ENCODE data around the gene FAM169A.
"Not testable (repeated sequence)": the region's sequence is repeated elsewhere in the genome, so short reads cannot be mapped to it uniquely, and the experiment has no call there.

FAM169A gene

GRCh38 chr5:74870299-74871067, 4.3 kb upstream of the FAM169A start:
- no peak for DNase-seq (ENCODE audit: low read depth)

GRCh38 chr5:74869414-74869813, 3.2 kb upstream of the FAM169A start:
- not testable (repeated sequence) for DNase-seq (ENCODE audit: low read depth)

GRCh38 chr5:74866596-74867162, 492 bp upstream of the FAM169A start:
- DNase-seq (ENCODE audit: low read depth) = no peak

GRCh38 chr5:74865256-74865803, 857 bp downstream of the FAM169A start:
- DNase-seq (ENCODE audit: low read depth) = no peak

GRCh38 chr5:74864823-74865222, 1.4 kb downstream of the FAM169A start:
- DNase-seq (ENCODE audit: low read depth) = no peak

- DNase-seq (ENCODE audit: low read depth) = no peak
These were observed 2.5 kb downstream of the FAM169A start for GRCh38 chr5:74863726-74864125.

- no peak for DNase-seq (ENCODE audit: low read depth)
These were observed 4.0 kb downstream of the FAM169A start for GRCh38 chr5:74862221-74862620.

- DNase-seq (ENCODE audit: low read depth) = not testable (repeated sequence)
These were observed 9.2 kb downstream of the FAM169A start for GRCh38 chr5:74856975-74857374.

- DNase-seq (ENCODE audit: low read depth) = no peak
These were observed 12.9 kb downstream of the FAM169A start for GRCh38 chr5:74853256-74853655.

GRCh38 chr5:74851684-74852353, 14.4 kb downstream of the FAM169A start:
- DNase-seq (ENCODE audit: low read depth) = peak; percentile 34

GRCh38 chr5:74850789-74851425, 15.3 kb downstream of the FAM169A start:
- DNase-seq (ENCODE audit: low read depth) = no peak

- no peak for DNase-seq (ENCODE audit: low read depth)
These were observed 16.2 kb downstream of the FAM169A start for GRCh38 chr5:74850030-74850429.

GRCh38 chr5:74848553-74849025, 17.6 kb downstream of the FAM169A start:
- DNase-seq (ENCODE audit: low read depth) = no peak

- DNase-seq (ENCODE audit: low read depth) = no peak
These were observed 27.0 kb downstream of the FAM169A start for GRCh38 chr5:74839229-74839628.

- DNase-seq (ENCODE audit: low read depth) = no peak
These were observed 27.9 kb downstream of the FAM169A start for GRCh38 chr5:74838262-74838661.

GRCh38 chr5:74837115-74837514, 29.1 kb downstream of the FAM169A start:
- DNase-seq (ENCODE audit: low read depth) = no peak

GRCh38 chr5:74833537-74834266, 32.5 kb downstream of the FAM169A start:
- DNase-seq (ENCODE audit: low read depth) = no peak

GRCh38 chr5:74829413-74829812, 36.8 kb downstream of the FAM169A start:
- DNase-seq (ENCODE audit: low read depth) = no peak

GRCh38 chr5:74822288-74822687, 43.9 kb downstream of the FAM169A start:
- DNase-seq (ENCODE audit: low read depth) = no peak

GRCh38 chr5:74816875-74817274, 49.3 kb downstream of the FAM169A start:
- no peak for DNase-seq (ENCODE audit: low read depth)

- no peak for DNase-seq (ENCODE audit: low read depth)
These were observed 55.3 kb downstream of the FAM169A start for GRCh38 chr5:74810915-74811314.

GRCh38 chr5:74801941-74802340, 64.2 kb downstream of the FAM169A start:
- DNase-seq (ENCODE audit: low read depth) = no peak
